Endothelial cell of umbilical vein (primary cell): ENCODE measurements around the gene DST. TPM values are rescaled to one million over a fixed set of nuclear protein-coding genes. Genes with fewer than 3 reads are reported as not detected.

Experiments
- BruUV-seq: library from RNA; stranded (reverse); fragments of 400-500 nt; replicated peaks from 2 replicates; lab custom pipeline; 2021; lab: Mats Ljungman, UMichigan
- CTCF ChIA-PET: fragments of 300-600, 350-600 bp; sonication (Branson Sonifier 250); formaldehyde crosslinking; loops from one replicate; lab custom pipeline; 2021; ENCODE audit warnings: antibody characterized with exemption, inconsistent platforms; lab: Charles Lee
- POLR2A ChIA-PET: fragments of 300-600, 350-600 bp; sonication (Branson Sonifier 250); formaldehyde crosslinking; loops from one replicate; lab custom pipeline; 2021; ENCODE audit warnings: antibody characterized with exemption, inconsistent platforms; lab: Charles Lee
- DNase-seq: peaks from one replicate; pipeline ENCODE4 v3.0.0-alpha.2; 2011; ENCODE audit warnings: low read depth, low spot score
- FAIRE-seq: peaks from 2 replicates; lab custom pipeline; 2011; peaks lifted over from hg19 to GRCh38; lab: Jason Lieb, UNC
- H2AFZ ChIP-seq: 2 replicates; pipeline ENCODE4 v1.6.0; 2012; ENCODE audit warnings: low read depth, low read length, control low read depth, inconsistent platforms
- H3K27ac ChIP-seq: 2 replicates; pipeline ENCODE4 v1.5.1; 2011; ENCODE audit warnings: low read depth, mild to moderate bottlenecking, control low read depth, low read length, moderate library complexity; ENCODE audit not compliant: insufficient read depth
- H3K27me3 ChIP-seq, 2 experiments: 2 replicates each; pipeline versions ENCODE4 v1.6.0 to v1.6.1; 2011; ENCODE audit warnings: low read length in 2 of 2, mixed read lengths in 1 of 2; ENCODE audit not compliant: control insufficient read depth in 2 of 2, insufficient read depth in 2 of 2
- H3K36me3 ChIP-seq, 2 experiments: 2 replicates in 1 of 2; 3 replicates in 1 of 2; pipeline ENCODE4 v1.5.1; 2011; ENCODE audit warnings: low read length in 2 of 2, mild to moderate bottlenecking in 1 of 2, moderate library complexity in 1 of 2; ENCODE audit not compliant: control insufficient read depth in 2 of 2, insufficient read depth in 2 of 2; ENCODE audit errors: extremely low read depth in 1 of 2
- H3K4me1 ChIP-seq: 3 replicates; pipeline ENCODE4 v1.5.1; 2011; ENCODE audit warnings: mild to moderate bottlenecking, low read length; ENCODE audit not compliant: control insufficient read depth, insufficient read depth; ENCODE audit errors: extremely low read depth
- H3K4me2 ChIP-seq: 2 replicates; pipeline ENCODE4 v1.6.1; 2011; ENCODE audit warnings: low read length, control low read depth, mixed read lengths; ENCODE audit not compliant: insufficient read depth
- H3K4me3 ChIP-seq, 3 experiments: fragments of 200-600 bp in 1 of 3; sonication (generic), shearing (Covaris generic) in 1 of 3; replicated peaks in 1 of 3; 2 replicates each; pipeline ENCODE4 v1.5.1; 2011 to 2016; ENCODE audit warnings: control low read depth in 3 of 3, low read length in 3 of 3, mild to moderate bottlenecking in 2 of 3, inconsistent platforms in 1 of 3, low read depth in 1 of 3, moderate library complexity in 1 of 3; ENCODE audit not compliant: insufficient read depth in 1 of 3
- H3K79me2 ChIP-seq: 2 replicates; pipeline ENCODE4 v1.6.0; 2012; ENCODE audit warnings: low read length, inconsistent platforms; ENCODE audit not compliant: control insufficient read depth, insufficient read depth
- H3K9ac ChIP-seq: replicated peaks from 2 replicates; pipeline ENCODE3; 2011; ENCODE audit warnings: low read length, control low read depth; ENCODE audit not compliant: insufficient read depth; ENCODE audit errors: extremely low read depth
- H3K9me1 ChIP-seq: replicated peaks from 3 replicates; pipeline ENCODE4 v1.6.0; 2011; ENCODE audit warnings: mild to moderate bottlenecking, low read length; ENCODE audit not compliant: control insufficient read depth, insufficient read depth; ENCODE audit errors: extremely low read depth
- H3K9me3 ChIP-seq: replicated peaks from 2 replicates; pipeline ENCODE4 v1.5.1; 2012; ENCODE audit warnings: low read length, inconsistent platforms; ENCODE audit not compliant: control insufficient read depth, insufficient read depth
- H4K20me1 ChIP-seq: replicated peaks from 2 replicates; pipeline ENCODE3; 2011; ENCODE audit warnings: mild to moderate bottlenecking, low read length; ENCODE audit not compliant: control insufficient read depth, insufficient read depth; ENCODE audit errors: extremely low read depth
- CTCF ChIP-seq, 2 donors: IDR thresholded peaks; 1 replicate in 1 of 2; 2 replicates in 1 of 2; pipeline ENCODE4 v1.5.1; 2011; ENCODE audit warnings: low read length in 2 of 2, mild to moderate bottlenecking in 2 of 2, moderate library complexity in 2 of 2, control low read depth in 1 of 2, inconsistent platforms in 1 of 2, low read depth in 1 of 2; ENCODE audit not compliant: insufficient read depth in 1 of 2; ENCODE audit errors: extremely low read depth in 1 of 2
- EZH2 ChIP-seq: IDR thresholded peaks from 2 replicates; pipeline ENCODE4 v1.6.1; 2012; ENCODE audit warnings: borderline replicate concordance, low read depth, mild to moderate bottlenecking, moderate library complexity, low read length, inconsistent platforms; ENCODE audit not compliant: severe bottlenecking
- FOS ChIP-seq: IDR thresholded peaks from 2 replicates; pipeline ENCODE4 v1.6.1; 2011; ENCODE audit warnings: mild to moderate bottlenecking, low read length, moderate library complexity, borderline replicate concordance; ENCODE audit not compliant: insufficient read depth
- GATA2 ChIP-seq: IDR thresholded peaks from 2 replicates; pipeline ENCODE4 v1.7.0; 2011; ENCODE audit warnings: low read depth, mild to moderate bottlenecking, moderate library complexity, mixed read lengths, low read length; ENCODE audit not compliant: insufficient read length, insufficient read depth
- JUN ChIP-seq: IDR thresholded peaks from 2 replicates; pipeline ENCODE4 v1.6.1; 2011; ENCODE audit warnings: borderline replicate concordance, low read depth; ENCODE audit not compliant: insufficient read length, insufficient read depth
- MAX ChIP-seq: IDR thresholded peaks from 2 replicates; pipeline ENCODE4 v1.6.1; 2011; ENCODE audit not compliant: insufficient read depth, insufficient read length
- MYC ChIP-seq: IDR thresholded peaks from one replicate; pipeline ENCODE4 v1.6.1; 2011; ENCODE audit warnings: mild to moderate bottlenecking, low read depth, low read length
- POLR2A ChIP-seq: IDR thresholded peaks from 2 replicates; pipeline ENCODE4 v1.6.1; 2012; ENCODE audit warnings: low read depth, mild to moderate bottlenecking, control low read depth, low read length
- POLR2AphosphoS5 ChIP-seq: IDR thresholded peaks from 2 replicates; pipeline ENCODE4 v1.6.1; 2012; ENCODE audit warnings: low read depth, mild to moderate bottlenecking, control low read depth, low read length, moderate library complexity; ENCODE audit not compliant: insufficient read depth
- dilution Hi-C: fragments of 300-500 bp; cut with MboI; formaldehyde crosslinking; loops from one replicate; pipeline ENCODE4 v1.15.0; 2019; ENCODE audit warnings: low sequenced_read_pairs; ENCODE audit not compliant: extremely low pct_ligation_motif_present
- intact Hi-C: fragments of 100-400 bp; cut with micrococcal nuclease; formaldehyde crosslinking; loops from one replicate; pipeline ENCODE4 v1.10.0; 2022
- polyA plus RNA-seq, 4 experiments: library from polyadenylated mRNA; depleted of rRNA in 3 of 4; stranded (reverse) in 3 of 4; unstranded in 1 of 4; fragments of >200 nt; gene quantifications; 2 replicates each; pipeline versions ENCODE4 v1.2.1 to v1.2.3, GENCODE V29; 2011 to 2012; ENCODE audit warnings: missing spikeins in 1 of 4
- total RNA-seq: library from RNA; stranded (reverse); gene quantifications from 2 replicates; pipeline ENCODE4 v1.2.3, GENCODE V29; 2021

Gene DST
- total and polyA plus RNA-seq, 2 donors (not counting 3 experiments of a cell fraction or from before 2014, with no cell fraction given) = 62.3 to 253 TPM

GRCh38 chr6:56499095-56499494 is 143.6 kb downstream of the DST start:
- ChIA-PET POLR2A (no interaction called here), CTCF (interaction anchor here (1.2 to 2.0 kb wide), 2 partner anchors 13 to 27 kb away, joined by 6 to 7 read pairs; no protein-coding TSS in a partner anchor)
- dilution Hi-C loops (no loop called here), intact Hi-C loops (no loop called here)
- no peak overlapping the region for H3K4me3 ChIP-seq
- no peaks in the 10 kb centered on the region for H3K79me2 ChIP-seq
- no peaks in the 10 kb centered on the region for H4K20me1 ChIP-seq
- BruUV-seq = no TSS peak
- H2AFZ ChIP-seq = no peak overlapping the region
- H3K9me1 ChIP-seq = no peaks in the 10 kb centered on the region
- no peak for DNase-seq
- no peak overlapping the region for H3K27ac ChIP-seq
- no peak overlapping the region for H3K4me2 ChIP-seq
- no peak for FAIRE-seq
- H3K27me3 ChIP-seq = no peaks in the 10 kb centered on the region
- TF ChIP-seq POLR2A (no peak), JUN (no peak), EZH2 (no peak), GATA2 (no peak), MYC (no peak), POLR2AphosphoS5 (no peak), MAX (no peak), CTCF (IDR thresholded peaks at IDR 0.05; ENCODE audit: extremely low read depth in 1 of 2, insufficient read depth in 1 of 2, low read depth in 1 of 2, low read length in 2 of 2) (no peak), FOS (no peak)
- H3K4me1 ChIP-seq = peaks cover 6% of the 10 kb centered on the region
- H3K9me3 ChIP-seq = no peaks in the 10 kb centered on the region
- peaks cover 4 to 18% of the 10 kb centered on the region in 2 experiments for H3K36me3 ChIP-seq
- H3K9ac ChIP-seq = no peak overlapping the region
